ENCODE data around the gene PVRIG. TPM values are rescaled to one million over a fixed set of nuclear protein-coding genes. Genes with fewer than 3 reads are reported as not detected.
"Not testable (repeated sequence)": the region's sequence is repeated elsewhere in the genome, so short reads cannot be mapped to it uniquely, and the experiment has no call there.

Gene PVRIG
- polyA plus RNA-seq, 4 donors: 3.7 to 4.7 (median 4.4) TPM

DNA sequence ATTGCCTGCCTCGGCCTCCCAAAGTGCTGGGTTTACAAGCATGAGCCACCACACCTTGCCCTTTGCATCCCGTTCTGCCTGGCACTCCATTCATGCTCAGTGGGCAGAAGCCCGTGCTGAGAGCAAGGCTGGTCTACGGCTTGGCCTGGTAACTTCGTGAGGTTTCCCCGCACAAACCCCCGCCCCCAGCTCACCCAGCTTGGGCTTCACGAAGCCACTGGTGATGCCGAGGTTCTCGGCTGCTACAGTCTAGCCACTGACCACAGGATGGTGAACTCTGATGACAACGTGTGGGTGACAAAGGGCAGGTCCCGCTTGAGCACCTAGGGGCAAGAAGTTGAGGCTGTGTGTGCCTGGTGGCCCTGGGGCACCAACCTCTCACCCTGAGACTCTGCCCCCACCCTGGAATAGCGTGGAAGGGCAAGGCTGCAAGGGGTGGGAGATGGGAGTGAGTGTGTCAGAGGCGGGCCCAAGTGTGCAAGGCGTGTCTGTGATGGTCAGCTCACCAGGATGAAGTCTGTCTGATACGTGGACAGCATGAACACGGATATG, 3.7 kb downstream of the PVRIG start:
- not testable (repeated sequence) for DNase-seq (ENCODE audit: low read depth in 4 of 4, low spot score in 3 of 4)

DNA sequence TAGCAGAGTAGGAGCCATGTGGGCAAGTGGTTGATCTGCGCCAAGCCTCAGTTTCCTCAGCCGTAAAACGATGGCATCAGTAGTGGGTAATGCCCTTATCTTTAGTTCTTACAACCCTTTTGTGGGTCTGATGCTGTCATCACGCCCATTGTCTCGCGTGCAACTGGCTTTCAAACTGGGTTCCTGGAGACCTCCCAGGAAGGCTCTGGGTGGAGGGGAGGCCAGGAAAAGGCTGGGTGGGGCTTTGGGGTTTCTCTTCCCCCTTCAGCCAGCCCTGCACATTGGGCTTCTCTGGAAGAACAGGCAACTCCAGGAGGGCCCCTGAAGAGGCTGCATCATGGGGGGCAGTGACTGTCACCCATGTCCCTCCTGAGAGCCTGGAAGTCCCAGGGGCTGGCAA, 5.1 kb downstream of the PVRIG start:
- DNase-seq (ENCODE audit: low read depth in 4 of 4, low spot score in 3 of 4): not testable (repeated sequence)

DNA sequence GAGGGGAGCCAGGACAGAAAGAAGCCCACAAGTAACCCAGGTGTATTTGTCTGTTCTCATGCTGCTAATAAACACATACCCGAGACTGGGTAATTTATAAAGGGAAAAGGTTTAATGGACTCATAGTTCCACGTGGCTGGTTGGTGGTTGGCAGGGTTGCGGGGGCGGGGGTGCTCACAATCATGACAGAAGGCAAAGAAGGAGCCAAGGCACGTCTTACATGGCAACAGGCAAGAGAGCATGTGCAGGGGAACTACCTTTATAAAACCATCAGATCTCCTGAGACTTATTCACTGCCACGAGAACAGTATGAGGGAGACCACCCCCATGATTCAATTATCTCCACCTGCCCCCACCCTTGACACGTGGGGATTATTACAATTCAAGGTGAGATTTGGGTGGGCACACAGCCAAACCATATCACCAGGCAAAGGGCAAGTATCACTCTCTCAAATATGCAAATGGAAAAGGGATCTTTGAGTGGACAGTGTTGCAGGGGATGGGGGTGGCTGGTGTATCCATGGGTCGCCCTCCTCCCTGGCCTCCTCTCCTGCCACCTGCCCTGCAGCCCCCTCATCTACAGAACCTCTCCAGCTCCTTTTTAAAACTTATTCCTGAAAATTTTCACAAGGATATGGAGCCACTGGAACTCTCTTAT, 15.0 kb downstream of the PVRIG start:
- not testable (repeated sequence) for DNase-seq (ENCODE audit: low read depth in 4 of 4, low spot score in 3 of 4)

DNA sequence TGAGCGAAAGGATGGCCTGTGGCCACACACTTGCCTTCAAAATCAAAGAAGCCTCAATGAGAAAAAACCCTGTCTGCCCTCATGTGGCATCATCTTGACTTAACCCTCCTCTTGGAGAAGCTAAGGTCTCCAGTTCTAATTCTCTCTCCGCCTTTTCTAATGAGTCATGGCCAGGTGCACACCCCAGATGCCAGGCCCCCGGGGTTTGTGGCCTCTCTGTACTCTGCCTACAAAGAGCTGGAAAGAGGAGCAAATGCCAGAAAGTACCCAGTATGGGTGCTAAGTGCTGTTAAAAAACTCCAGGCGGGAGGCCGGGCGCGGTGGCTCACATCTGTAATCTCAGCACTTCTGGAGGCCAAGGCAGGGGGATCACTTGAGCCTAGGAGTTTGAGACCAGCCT, 20.2 kb downstream of the PVRIG start:
- DNase-seq (ENCODE audit: low read depth in 4 of 4, low spot score in 3 of 4): not testable (repeated sequence)

DNA sequence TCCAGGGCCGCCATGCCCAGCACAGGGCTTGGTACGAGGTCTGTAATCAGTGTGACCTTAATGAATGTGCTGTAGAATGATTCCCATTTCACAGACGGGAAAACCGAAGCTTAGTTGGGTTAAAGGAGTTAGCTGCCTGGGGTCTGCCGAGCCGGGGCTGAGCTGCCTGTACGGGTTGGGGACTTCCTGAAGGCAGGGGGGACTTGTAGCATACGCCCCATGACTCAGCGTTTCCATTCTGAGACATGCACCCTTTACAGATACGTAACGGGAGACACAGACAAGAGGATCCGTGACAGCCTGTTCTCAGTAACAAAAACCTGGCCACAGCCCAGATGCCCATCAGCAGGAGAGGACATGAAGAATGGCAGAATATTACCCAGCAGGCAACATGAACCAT, 23.6 kb downstream of the PVRIG start:
- not testable (repeated sequence) for DNase-seq (ENCODE audit: low read depth in 4 of 4, low spot score in 3 of 4)

GRCh38 chr7:100244988-100245605, 25.3 kb downstream of the PVRIG start:
- not testable (repeated sequence) for DNase-seq (ENCODE audit: low read depth in 4 of 4, low spot score in 3 of 4)

DNA sequence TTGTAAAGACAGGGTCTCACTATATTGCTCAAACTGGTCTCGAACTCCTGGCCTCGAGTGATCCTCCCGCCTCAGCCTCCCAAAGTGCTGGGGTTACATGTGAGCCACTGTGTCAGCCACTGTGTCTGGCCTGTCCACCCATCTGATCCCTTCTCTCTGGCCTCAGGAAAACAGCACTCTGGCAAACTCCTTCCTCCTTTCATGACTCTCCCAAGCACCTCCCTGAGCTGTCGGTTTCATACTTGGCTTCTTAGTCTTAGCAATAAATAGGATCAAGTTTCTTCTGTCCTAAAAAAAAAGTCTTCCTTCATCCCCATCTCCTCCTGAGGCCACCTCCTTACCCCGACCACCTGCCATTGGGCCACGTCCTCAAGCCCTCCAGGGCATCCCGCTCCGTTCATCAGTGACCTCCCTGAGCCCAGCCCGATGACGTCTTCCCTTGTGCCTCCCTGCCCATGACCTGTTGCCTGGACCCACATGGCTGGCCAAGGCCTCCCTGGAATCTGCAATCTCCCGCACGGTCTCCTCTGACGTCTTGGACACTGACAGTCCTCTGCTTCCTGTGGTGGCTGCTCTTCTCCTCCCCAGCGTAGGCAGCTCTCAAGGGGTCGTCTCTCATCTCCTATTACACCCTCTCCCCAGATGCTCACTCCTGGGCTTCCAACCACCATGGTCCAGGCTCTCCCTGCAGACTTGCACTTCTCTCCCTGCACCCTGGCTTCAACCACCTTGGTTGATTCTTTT, 26.5 kb downstream of the PVRIG start:
- DNase-seq (ENCODE audit: low read depth in 4 of 4, low spot score in 3 of 4): not testable (repeated sequence)

DNA sequence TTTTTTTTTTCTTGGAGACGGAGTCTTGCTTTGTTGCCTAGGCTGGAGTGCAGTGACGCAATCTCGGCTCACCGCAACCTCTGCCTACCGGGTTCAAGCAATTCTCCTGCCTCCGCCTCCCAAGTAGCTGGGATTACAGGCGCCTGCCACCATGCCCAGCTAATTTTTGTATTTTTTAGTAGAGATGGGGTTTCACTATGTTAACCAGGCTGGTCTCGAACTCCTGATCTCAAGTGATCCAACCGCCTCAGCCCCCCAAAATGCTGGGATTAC, 27.1 kb downstream of the PVRIG start:
- not testable (repeated sequence) for DNase-seq (ENCODE audit: low read depth in 4 of 4, low spot score in 3 of 4)

GRCh38 chr7:100247152-100247757, 27.5 kb downstream of the PVRIG start:
- peak in 2 of 4 donors; percentile 49 to 57 for DNase-seq (ENCODE audit: low read depth in 4 of 4, low spot score in 3 of 4)

DNA sequence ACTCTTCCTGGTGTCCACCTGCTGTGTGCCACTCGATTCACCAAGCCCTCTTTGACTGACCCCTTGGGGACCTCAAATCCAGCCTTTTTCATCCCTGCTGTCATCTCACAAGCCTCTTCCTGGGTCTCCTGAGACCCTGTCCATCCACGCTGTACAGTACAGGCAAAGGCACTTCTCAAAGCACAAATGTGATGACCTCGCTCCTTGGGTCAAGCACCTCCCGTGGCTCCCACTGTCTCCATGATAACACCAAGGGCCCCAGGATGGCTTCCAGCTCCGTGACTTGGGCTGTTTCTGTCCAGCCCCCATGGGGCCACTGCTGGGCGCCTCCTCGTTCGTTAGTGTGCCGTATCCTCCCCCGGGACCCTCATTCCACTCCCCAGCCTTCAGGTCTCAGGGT, 28.7 kb downstream of the PVRIG start:
- no peak for DNase-seq (ENCODE audit: low read depth in 4 of 4, low spot score in 3 of 4)

- no peak for DNase-seq (ENCODE audit: low read depth in 4 of 4, low spot score in 3 of 4)
These were observed 37.3 kb downstream of the PVRIG start for GRCh38 chr7:100257017-100257416.

DNA sequence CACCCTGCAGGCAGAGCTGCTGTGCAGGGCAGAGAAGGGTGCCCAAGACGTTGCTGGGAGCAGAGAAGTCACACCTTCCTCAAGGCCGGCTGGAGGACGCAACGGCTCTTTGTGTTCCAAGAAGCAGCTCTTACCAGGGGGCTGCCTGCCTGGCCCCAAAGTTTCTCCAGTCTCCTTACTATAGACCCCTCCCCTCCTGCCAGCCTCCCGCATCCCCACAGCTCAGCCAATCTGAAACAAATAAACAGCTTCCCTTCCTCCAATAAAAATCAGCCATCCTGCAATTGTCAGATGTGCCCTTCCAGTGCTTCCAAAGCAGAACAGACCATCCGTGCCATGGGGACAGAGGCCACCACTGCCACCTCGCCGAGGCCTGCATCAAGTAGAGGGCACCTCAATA, 40.2 kb downstream of the PVRIG start:
- not testable (repeated sequence) for DNase-seq (ENCODE audit: low read depth in 4 of 4, low spot score in 3 of 4)

- DNase-seq (ENCODE audit: low read depth in 4 of 4, low spot score in 3 of 4): not testable (repeated sequence)
These were observed 43.1 kb downstream of the PVRIG start for GRCh38 chr7:100262896-100263295.

- DNase-seq (ENCODE audit: low read depth in 4 of 4, low spot score in 3 of 4): not testable (repeated sequence)
These were observed 44.5 kb downstream of the PVRIG start for GRCh38 chr7:100264223-100264622.

GRCh38 chr7:100264669-100265165, 45.0 kb downstream of the PVRIG start:
- DNase-seq (ENCODE audit: low read depth in 4 of 4, low spot score in 3 of 4): not testable (repeated sequence)

- not testable (repeated sequence) for DNase-seq (ENCODE audit: low read depth in 4 of 4, low spot score in 3 of 4)
These were observed 46.1 kb downstream of the PVRIG start for GRCh38 chr7:100265851-100266250.

DNA sequence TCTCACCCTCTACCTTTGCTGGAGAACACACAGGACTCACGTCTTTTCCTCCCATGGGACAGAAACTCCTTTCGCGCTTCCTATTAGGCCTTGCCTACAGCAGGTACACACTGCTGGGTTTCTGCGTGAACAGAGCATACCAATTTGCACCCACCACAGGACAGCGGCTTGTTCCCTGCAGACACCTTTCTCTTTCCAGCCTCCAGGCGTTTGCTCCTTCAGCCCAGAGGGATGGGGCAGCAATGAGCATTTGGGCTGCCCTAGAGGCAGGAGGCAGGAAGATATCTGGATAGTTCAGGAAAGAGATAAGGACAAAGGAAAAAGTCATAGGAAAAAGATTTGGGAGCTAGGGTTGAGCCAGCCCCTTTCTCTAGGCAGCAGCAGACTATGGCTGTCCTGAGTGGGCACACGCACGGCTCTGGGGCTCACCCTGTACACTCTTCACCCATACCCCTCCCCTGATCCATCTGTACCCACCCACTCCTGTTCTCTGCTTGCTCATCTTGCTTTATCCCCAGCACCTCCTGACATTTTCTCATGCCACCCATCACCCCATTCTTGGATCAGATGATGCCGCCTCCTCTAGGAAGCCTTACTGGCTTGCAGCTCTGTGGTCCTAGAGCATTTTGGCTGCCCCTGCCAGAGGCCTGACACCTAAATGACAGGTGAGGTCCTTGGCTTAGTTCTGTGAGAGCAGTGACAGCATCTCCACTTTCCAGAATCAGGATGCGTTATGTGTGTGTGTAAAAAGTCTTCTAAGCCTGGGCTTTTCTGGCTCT, 47.0 kb downstream of the PVRIG start:
- no peak for DNase-seq (ENCODE audit: low read depth in 4 of 4, low spot score in 3 of 4)

GRCh38 chr7:100267648-100268047, 47.9 kb downstream of the PVRIG start:
- DNase-seq (ENCODE audit: low read depth in 4 of 4, low spot score in 3 of 4): no peak

GRCh38 chr7:100268882-100269281, 49.1 kb downstream of the PVRIG start:
- not testable (repeated sequence) for DNase-seq (ENCODE audit: low read depth in 4 of 4, low spot score in 3 of 4)
